GM18861 (cell line): ENCODE results near the gene STARD9.
"Not testable (repeated sequence)": the region's sequence is repeated elsewhere in the genome, so short reads cannot be mapped to it uniquely, and the experiment has no call there.

Experiments
- ATAC-seq: cut with Tn5 transposase; IDR thresholded peaks from one replicate; pipeline ENCODE4 v1.9.1; 2021; ENCODE audit not compliant: unreplicated experiment

STARD9 gene

GRCh38 chr15:42623951-42624350, 48.5 kb downstream of the STARD9 start:
- ATAC-seq, result no peak

- no peak for ATAC-seq
Measured at GRCh38 chr15:42627485-42627884, 52.1 kb downstream of the STARD9 start.

- ATAC-seq, result no peak
Measured at GRCh38 chr15:42628761-42629160, 53.4 kb downstream of the STARD9 start.

- no peak for ATAC-seq
Measured at GRCh38 chr15:42632105-42632675, 56.8 kb downstream of the STARD9 start.

- ATAC-seq, result no peak
Measured at GRCh38 chr15:42640109-42640508, 64.7 kb downstream of the STARD9 start.

GRCh38 chr15:42650208-42651066, 75.0 kb downstream of the STARD9 start:
- no peak for ATAC-seq

GRCh38 chr15:42665827-42666226, 90.4 kb downstream of the STARD9 start:
- ATAC-seq, result no peak

- no peak for ATAC-seq
Measured at GRCh38 chr15:42667855-42668254, 92.4 kb downstream of the STARD9 start.

- no peak for ATAC-seq
Measured at GRCh38 chr15:42670451-42670850, 95.0 kb downstream of the STARD9 start.

- no peak for ATAC-seq
Measured at GRCh38 chr15:42672444-42672843, 97.0 kb downstream of the STARD9 start.

GRCh38 chr15:42674472-42674871, 99.1 kb downstream of the STARD9 start:
- no peak for ATAC-seq

GRCh38 chr15:42675021-42675420, 99.6 kb downstream of the STARD9 start:
- ATAC-seq, result no peak

- ATAC-seq, result no peak
Measured at GRCh38 chr15:42679285-42680141, 104.1 kb downstream of the STARD9 start.

GRCh38 chr15:42680142-42680482, 104.7 kb downstream of the STARD9 start:
- not testable (repeated sequence) for ATAC-seq

- no peak for ATAC-seq
Measured at GRCh38 chr15:42681119-42681518, 105.7 kb downstream of the STARD9 start.

- ATAC-seq, result no peak
Measured at GRCh38 chr15:42686281-42686680, 110.9 kb downstream of the STARD9 start.

GRCh38 chr15:42687740-42688139, 112.3 kb downstream of the STARD9 start:
- ATAC-seq, result no peak

- no peak for ATAC-seq
Measured at GRCh38 chr15:42688301-42688700, 112.9 kb downstream of the STARD9 start.

GRCh38 chr15:42691308-42691707, 115.9 kb downstream of the STARD9 start:
- ATAC-seq, result no peak

- ATAC-seq, result no peak
Measured at GRCh38 chr15:42691770-42692169, 116.4 kb downstream of the STARD9 start.

- ATAC-seq, result no peak
Measured at GRCh38 chr15:42692536-42692935, 117.1 kb downstream of the STARD9 start.

GRCh38 chr15:42692997-42693396, 117.6 kb downstream of the STARD9 start:
- ATAC-seq, result no peak
